ENCODE measurements around the gene KIF26B.

GRCh38 chr1:245409341-245410195, 254.8 kb downstream of the KIF26B start:
- no peak for TF ChIP-seq POLR2AphosphoS5 (IDR thresholded peaks at IDR 0.05; ENCODE audit: low read depth, low read length)
- TF ChIP-seq POLR2A (IDR thresholded peaks at IDR 0.05; ENCODE audit: low read depth, low read length) = no peak
- no peak for TF ChIP-seq TAF1 (IDR thresholded peaks at IDR 0.05; ENCODE audit: low read depth, low read length)
